Spleen (tissue), 7 donors: ENCODE results near the gene LINC00305.

Source experiments
- CTCF ChIP-seq, 11 experiments: fragments of 200-600 bp in 7 of 11; fragments of 450-650 bp in 4 of 11; sonication (generic) in 4 of 11; IDR thresholded peaks in 8 of 11; conservative IDR thresholded peaks in 3 of 11; 1 replicate in 7 of 11; 2 replicates in 4 of 11; pipeline versions ENCODE4 v1.4.0 to v1.8.0; 2016 to 2021; ENCODE audit warnings: antibody characterized with exemption in 11 of 11, inconsistent platforms in 4 of 11, mild to moderate bottlenecking in 1 of 11
- POLR2A ChIP-seq, 3 donors: fragments of 450-650 bp; IDR thresholded peaks; one replicate each; pipeline ENCODE4 v1.5.1; 2017; ENCODE audit warnings: antibody characterized with exemption in 3 of 3, mild to moderate bottlenecking in 1 of 3
- donor health status: DM: no; HTN: no; CAD: no; lungs with moderate emphysema.
- donor health status: DM: no; HTN: no; CAD: no.
- donor health status: DM: no; HTN: no; CAD: no.

GRCh38 chr18:64137914-64138313, 11.0 kb downstream of the LINC00305 start:
- TF ChIP-seq POLR2A (IDR thresholded peaks at IDR 0.05) (no peak), CTCF (IDR thresholded peaks at IDR 0.05 in 8 of 11, conservative IDR thresholded peaks at IDR 0.05 in 3 of 11) (no peak)
